Neural cell (in vitro differentiated cells): ENCODE data around the gene SELENOW. TPM values are rescaled to one million over a fixed set of nuclear protein-coding genes. Genes with fewer than 3 reads are reported as not detected.

Source experiments
- H2AFZ ChIP-seq: fragments of 200-600, 300-800 bp; sonication (generic), shearing (Covaris generic); 2 replicates; pipeline ENCODE4 v1.6.0; 2014; ENCODE audit warnings: low read depth, mild to moderate bottlenecking, antibody characterized with exemption, low read length, moderate library complexity
- H3F3A ChIP-seq: fragments of 200-600 bp; shearing (Covaris generic); 2 replicates; pipeline ENCODE4 v1.6.1; 2016; ENCODE audit warnings: mild to moderate bottlenecking, moderate library complexity, mixed read lengths, antibody characterized with exemption, low read length; ENCODE audit not compliant: insufficient read depth, poor library complexity, severe bottlenecking
- H3K27ac ChIP-seq: fragments of 200-600, 300-800 bp; sonication (generic), shearing (Covaris generic); 2 replicates; pipeline ENCODE4 v1.5.1; 2014; ENCODE audit warnings: mild to moderate bottlenecking, low read length, moderate library complexity
- H3K27me3 ChIP-seq: fragments of 300-800, 200-600 bp; sonication (generic), shearing (Covaris generic); 2 replicates; pipeline ENCODE4 v1.6.0; 2014; ENCODE audit warnings: mild to moderate bottlenecking, low read depth, low read length, moderate library complexity; ENCODE audit not compliant: insufficient read depth
- H3K36me3 ChIP-seq: fragments of 300-800, 200-600 bp; sonication (generic), shearing (Covaris generic); 2 replicates; pipeline ENCODE4 v1.5.1; 2014; ENCODE audit warnings: mild to moderate bottlenecking, antibody characterized with exemption, low read length, moderate library complexity; ENCODE audit not compliant: insufficient read depth
- H3K4me2 ChIP-seq: fragments of 300-800, 200-600 bp; sonication (generic), shearing (Covaris generic); 2 replicates; pipeline ENCODE4 v1.6.0; 2014; ENCODE audit warnings: mild to moderate bottlenecking, low read length
- H3K4me3 ChIP-seq: fragments of 300-800, 200-600 bp; sonication (generic), shearing (Covaris generic); 2 replicates; pipeline ENCODE4 v1.5.1; 2014; ENCODE audit warnings: mild to moderate bottlenecking, low read length, moderate library complexity
- H3K79me2 ChIP-seq: fragments of 200-600 bp; shearing (Covaris generic); replicated peaks from 2 replicates; pipeline ENCODE4 v1.6.0; 2014; ENCODE audit warnings: mild to moderate bottlenecking, low read length, moderate library complexity; ENCODE audit not compliant: insufficient read depth
- H3K9ac ChIP-seq: fragments of 300-800, 200-600 bp; sonication (generic), shearing (Covaris generic); 2 replicates; pipeline ENCODE4 v1.6.1; 2016; ENCODE audit warnings: mild to moderate bottlenecking, low read length, mixed read lengths
- H3K9me2 ChIP-seq: fragments of 200-600 bp; shearing (Covaris generic); 2 replicates; pipeline ENCODE4 v1.6.1; 2016; ENCODE audit warnings: mild to moderate bottlenecking, low read length, mixed read lengths; ENCODE audit not compliant: insufficient read depth
- H3K9me3 ChIP-seq: fragments of 200-600, 300-800 bp; sonication (generic), shearing (Covaris generic); 2 replicates; pipeline ENCODE4 v1.6.1; 2016; ENCODE audit warnings: mild to moderate bottlenecking, mixed run types, low read length, moderate library complexity, mixed read lengths
- H4K20me1 ChIP-seq: fragments of 200-600 bp; shearing (Covaris generic); 2 replicates; pipeline ENCODE4 v1.6.1; 2016; ENCODE audit warnings: mild to moderate bottlenecking, mixed run types; ENCODE audit not compliant: insufficient read depth
- EP300 ChIP-seq: fragments of 450-650 bp; conservative IDR thresholded peaks from 2 replicates; pipeline ENCODE4 v1.6.1; 2014; ENCODE audit warnings: antibody characterized with exemption, mild to moderate bottlenecking, moderate library complexity; ENCODE audit not compliant: poor library complexity, severe bottlenecking
- EZH2 ChIP-seq: fragments of 200-600, 300-800 bp; shearing (Covaris generic), sonication (generic); IDR thresholded peaks from 2 replicates; pipeline ENCODE4 v1.6.1; 2014; ENCODE audit warnings: antibody characterized with exemption, low read length, borderline replicate concordance, mild to moderate bottlenecking; ENCODE audit not compliant: insufficient read depth, poor library complexity, severe bottlenecking
- MXI1 ChIP-seq: fragments of 450-650 bp; conservative IDR thresholded peaks from 2 replicates; pipeline ENCODE4 v1.6.1; 2014; ENCODE audit warnings: antibody characterized with exemption, mild to moderate bottlenecking; ENCODE audit not compliant: poor library complexity, severe bottlenecking
- POLR2AphosphoS5 ChIP-seq: IDR thresholded peaks from 2 replicates; pipeline ENCODE4 v1.6.1; 2012
- RAD21 ChIP-seq: fragments of 450-650 bp; conservative IDR thresholded peaks from 2 replicates; pipeline ENCODE4 v1.6.1; 2014; ENCODE audit warnings: antibody characterized with exemption, mild to moderate bottlenecking, moderate library complexity
- SMC3 ChIP-seq: fragments of 450-650 bp; conservative IDR thresholded peaks from 2 replicates; pipeline ENCODE4 v1.6.1; 2014; ENCODE audit warnings: antibody characterized with exemption, mild to moderate bottlenecking, moderate library complexity; ENCODE audit not compliant: poor library complexity
- TAF1 ChIP-seq: IDR thresholded peaks from 2 replicates; pipeline ENCODE4 v1.6.1; 2012; ENCODE audit warnings: low read depth
- polyA plus RNA-seq: library from polyadenylated mRNA; depleted of rRNA; stranded (reverse); fragments of >200 nt; gene quantifications from 2 replicates; pipeline ENCODE4 v1.2.3, GENCODE V29; 2014
- TF ChIP-seq, protein P1 (sequence below): fragments of 450-650 bp; IDR thresholded peaks from 2 replicates; pipeline ENCODE4 v1.5.1; 2014; ENCODE audit warnings: antibody characterized with exemption, mild to moderate bottlenecking, moderate library complexity; ENCODE audit not compliant: poor library complexity, severe bottlenecking
- TF ChIP-seq, protein P2 (sequence below): IDR thresholded peaks from 2 replicates; pipeline ENCODE4 v1.6.1; 2012; ENCODE audit warnings: borderline replicate concordance

The SELENOW gene
- polyA plus RNA-seq, 1 donor from 2014 or later = 811 TPM

DNA sequence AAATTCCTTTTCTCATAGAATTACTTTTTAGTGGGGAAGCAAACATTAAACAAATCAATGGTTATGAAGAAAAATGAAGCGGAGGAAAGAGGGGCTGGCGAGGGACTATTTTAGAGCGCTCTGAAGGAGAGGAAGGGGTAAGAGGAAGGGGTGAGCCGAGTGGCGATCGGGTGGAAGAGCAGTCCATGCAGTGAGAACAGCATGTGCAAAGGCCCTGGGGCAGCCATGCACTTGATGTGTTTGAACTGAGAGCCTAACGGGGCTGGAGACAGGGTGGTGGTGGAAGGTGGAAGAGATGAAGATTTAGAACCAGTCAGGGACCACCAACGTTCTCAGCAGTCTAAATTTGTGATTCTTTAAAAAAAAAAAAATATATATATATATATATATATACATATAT is 47.6 kb upstream of the SELENOW start:
- H3K36me3 ChIP-seq = no peaks in the 10 kb centered on the region
- no peaks in the 10 kb centered on the region for H3K9me2 ChIP-seq
- H3K4me2 ChIP-seq = no peak overlapping the region
- no peak overlapping the region for H3K9ac ChIP-seq
- peaks cover 6% of the 10 kb centered on the region for H3K27me3 ChIP-seq
- H3K9me3 ChIP-seq = no peaks in the 10 kb centered on the region
- no peak for TF ChIP-seq TAF1
- no peak for TF ChIP-seq EP300
- TF ChIP-seq POLR2AphosphoS5 = no peak
- TF ChIP-seq, protein P1, sequence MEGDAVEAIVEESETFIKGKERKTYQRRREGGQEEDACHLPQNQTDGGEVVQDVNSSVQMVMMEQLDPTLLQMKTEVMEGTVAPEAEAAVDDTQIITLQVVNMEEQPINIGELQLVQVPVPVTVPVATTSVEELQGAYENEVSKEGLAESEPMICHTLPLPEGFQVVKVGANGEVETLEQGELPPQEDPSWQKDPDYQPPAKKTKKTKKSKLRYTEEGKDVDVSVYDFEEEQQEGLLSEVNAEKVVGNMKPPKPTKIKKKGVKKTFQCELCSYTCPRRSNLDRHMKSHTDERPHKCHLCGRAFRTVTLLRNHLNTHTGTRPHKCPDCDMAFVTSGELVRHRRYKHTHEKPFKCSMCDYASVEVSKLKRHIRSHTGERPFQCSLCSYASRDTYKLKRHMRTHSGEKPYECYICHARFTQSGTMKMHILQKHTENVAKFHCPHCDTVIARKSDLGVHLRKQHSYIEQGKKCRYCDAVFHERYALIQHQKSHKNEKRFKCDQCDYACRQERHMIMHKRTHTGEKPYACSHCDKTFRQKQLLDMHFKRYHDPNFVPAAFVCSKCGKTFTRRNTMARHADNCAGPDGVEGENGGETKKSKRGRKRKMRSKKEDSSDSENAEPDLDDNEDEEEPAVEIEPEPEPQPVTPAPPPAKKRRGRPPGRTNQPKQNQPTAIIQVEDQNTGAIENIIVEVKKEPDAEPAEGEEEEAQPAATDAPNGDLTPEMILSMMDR = no peak
- TF ChIP-seq, protein P2, sequence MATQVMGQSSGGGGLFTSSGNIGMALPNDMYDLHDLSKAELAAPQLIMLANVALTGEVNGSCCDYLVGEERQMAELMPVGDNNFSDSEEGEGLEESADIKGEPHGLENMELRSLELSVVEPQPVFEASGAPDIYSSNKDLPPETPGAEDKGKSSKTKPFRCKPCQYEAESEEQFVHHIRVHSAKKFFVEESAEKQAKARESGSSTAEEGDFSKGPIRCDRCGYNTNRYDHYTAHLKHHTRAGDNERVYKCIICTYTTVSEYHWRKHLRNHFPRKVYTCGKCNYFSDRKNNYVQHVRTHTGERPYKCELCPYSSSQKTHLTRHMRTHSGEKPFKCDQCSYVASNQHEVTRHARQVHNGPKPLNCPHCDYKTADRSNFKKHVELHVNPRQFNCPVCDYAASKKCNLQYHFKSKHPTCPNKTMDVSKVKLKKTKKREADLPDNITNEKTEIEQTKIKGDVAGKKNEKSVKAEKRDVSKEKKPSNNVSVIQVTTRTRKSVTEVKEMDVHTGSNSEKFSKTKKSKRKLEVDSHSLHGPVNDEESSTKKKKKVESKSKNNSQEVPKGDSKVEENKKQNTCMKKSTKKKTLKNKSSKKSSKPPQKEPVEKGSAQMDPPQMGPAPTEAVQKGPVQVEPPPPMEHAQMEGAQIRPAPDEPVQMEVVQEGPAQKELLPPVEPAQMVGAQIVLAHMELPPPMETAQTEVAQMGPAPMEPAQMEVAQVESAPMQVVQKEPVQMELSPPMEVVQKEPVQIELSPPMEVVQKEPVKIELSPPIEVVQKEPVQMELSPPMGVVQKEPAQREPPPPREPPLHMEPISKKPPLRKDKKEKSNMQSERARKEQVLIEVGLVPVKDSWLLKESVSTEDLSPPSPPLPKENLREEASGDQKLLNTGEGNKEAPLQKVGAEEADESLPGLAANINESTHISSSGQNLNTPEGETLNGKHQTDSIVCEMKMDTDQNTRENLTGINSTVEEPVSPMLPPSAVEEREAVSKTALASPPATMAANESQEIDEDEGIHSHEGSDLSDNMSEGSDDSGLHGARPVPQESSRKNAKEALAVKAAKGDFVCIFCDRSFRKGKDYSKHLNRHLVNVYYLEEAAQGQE = no peak
- no peak for TF ChIP-seq SMC3
- TF ChIP-seq RAD21 = no peak
- TF ChIP-seq MXI1 = no peak
- TF ChIP-seq EZH2 = no peak
- H2AFZ ChIP-seq = no peak overlapping the region
- H3F3A ChIP-seq = no peaks in the 10 kb centered on the region
- no peaks in the 10 kb centered on the region for H4K20me1 ChIP-seq
- H3K27ac ChIP-seq = no peak overlapping the region
- H3K4me3 ChIP-seq = no peak overlapping the region
- H3K79me2 ChIP-seq = no peaks in the 10 kb centered on the region

DNA sequence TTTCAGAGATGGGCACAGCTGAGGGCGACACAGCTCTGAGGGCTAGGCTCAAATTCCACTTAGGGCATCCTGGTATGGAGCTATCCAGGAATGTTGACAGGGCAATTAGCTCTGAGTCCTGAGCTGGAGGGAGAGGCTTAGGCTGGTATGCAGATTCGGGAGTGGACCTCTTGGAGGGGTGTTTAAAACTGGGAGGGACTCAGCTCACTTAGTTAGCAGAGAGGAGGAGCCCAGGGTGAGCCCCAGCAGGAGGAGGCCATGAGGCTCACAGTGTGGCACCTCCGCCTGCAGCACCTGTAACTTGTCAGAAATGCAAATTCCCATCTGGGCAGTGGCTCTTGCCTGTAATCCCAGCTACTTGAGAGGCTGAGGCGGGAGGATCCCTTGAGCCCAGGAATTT is 43.4 kb upstream of the SELENOW start:
- no peak overlapping the region for H2AFZ ChIP-seq
- H3K27ac ChIP-seq = no peak overlapping the region
- no peaks in the 10 kb centered on the region for H3K9me3 ChIP-seq
- no peak overlapping the region for H3K9ac ChIP-seq
- no peaks in the 10 kb centered on the region for H3K79me2 ChIP-seq
- no peak overlapping the region for H3K4me3 ChIP-seq
- H4K20me1 ChIP-seq = no peaks in the 10 kb centered on the region
- no peaks in the 10 kb centered on the region for H3K27me3 ChIP-seq
- H3K9me2 ChIP-seq = no peaks in the 10 kb centered on the region
- H3K4me2 ChIP-seq = no peak overlapping the region
- no peaks in the 10 kb centered on the region for H3K36me3 ChIP-seq
- no peaks in the 10 kb centered on the region for H3F3A ChIP-seq
- TF ChIP-seq RAD21 = no peak
